ENCODE data around the gene IMPDH2.

DNA sequence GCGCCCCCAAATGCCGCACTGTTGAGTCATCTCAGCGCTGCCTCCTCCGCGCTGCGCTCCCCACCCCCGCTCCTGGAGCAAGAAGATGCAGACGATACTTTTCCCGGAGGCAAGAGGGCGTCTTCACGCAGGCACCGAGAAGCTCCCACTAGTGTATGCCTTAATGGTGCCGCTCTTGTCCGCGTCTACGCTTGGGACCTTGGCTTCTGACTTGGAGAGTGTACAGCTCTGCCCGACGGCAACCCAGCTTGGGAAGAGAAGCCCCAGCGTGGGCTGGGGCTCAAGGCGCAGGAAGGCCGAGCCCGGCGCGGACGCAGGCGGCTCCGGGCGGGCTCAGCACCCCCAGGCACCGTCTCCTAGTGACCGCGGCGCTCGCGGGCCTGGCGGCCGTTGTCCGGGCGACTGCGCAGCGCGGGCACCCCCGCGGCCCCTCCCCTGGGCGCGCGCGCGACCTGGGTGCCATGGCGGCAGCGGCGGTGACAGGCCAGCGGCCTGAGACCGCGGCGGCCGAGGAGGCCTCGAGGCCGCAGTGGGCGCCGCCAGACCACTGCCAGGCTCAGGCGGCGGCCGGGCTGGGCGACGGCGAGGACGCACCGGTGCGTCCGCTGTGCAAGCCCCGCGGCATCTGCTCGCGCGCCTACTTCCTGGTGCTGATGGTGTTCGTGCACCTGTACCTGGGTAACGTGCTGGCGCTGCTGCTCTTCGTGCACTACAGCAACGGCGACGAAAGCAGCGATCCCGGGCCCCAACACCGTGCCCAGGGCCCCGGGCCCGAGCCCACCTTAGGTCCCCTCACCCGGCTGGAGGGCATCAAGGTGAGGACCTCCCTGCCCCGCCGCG is 39.2 kb downstream of the IMPDH2 start, which contains the start of gene P4HTM:
- TF ChIP-seq POLR2AphosphoS5 (IDR thresholded peaks at IDR 0.05; ENCODE audit: borderline replicate concordance, low read depth, low read length) (no peak), EZH2 (IDR thresholded peaks at IDR 0.05) (no peak), FOXP2 (optimal IDR thresholded peaks at IDR 0.05; ENCODE audit: control extremely low read depth, extremely low read length, insufficient read depth) (no peak)

Data from SK-N-MC (cell line).